ENCODE results near the gene ELOVL5.

The ELOVL5 gene

GRCh38 chr6:53301801-53302537, 46.8 kb downstream of the ELOVL5 start:
- no peak for DNase-seq

DNA sequence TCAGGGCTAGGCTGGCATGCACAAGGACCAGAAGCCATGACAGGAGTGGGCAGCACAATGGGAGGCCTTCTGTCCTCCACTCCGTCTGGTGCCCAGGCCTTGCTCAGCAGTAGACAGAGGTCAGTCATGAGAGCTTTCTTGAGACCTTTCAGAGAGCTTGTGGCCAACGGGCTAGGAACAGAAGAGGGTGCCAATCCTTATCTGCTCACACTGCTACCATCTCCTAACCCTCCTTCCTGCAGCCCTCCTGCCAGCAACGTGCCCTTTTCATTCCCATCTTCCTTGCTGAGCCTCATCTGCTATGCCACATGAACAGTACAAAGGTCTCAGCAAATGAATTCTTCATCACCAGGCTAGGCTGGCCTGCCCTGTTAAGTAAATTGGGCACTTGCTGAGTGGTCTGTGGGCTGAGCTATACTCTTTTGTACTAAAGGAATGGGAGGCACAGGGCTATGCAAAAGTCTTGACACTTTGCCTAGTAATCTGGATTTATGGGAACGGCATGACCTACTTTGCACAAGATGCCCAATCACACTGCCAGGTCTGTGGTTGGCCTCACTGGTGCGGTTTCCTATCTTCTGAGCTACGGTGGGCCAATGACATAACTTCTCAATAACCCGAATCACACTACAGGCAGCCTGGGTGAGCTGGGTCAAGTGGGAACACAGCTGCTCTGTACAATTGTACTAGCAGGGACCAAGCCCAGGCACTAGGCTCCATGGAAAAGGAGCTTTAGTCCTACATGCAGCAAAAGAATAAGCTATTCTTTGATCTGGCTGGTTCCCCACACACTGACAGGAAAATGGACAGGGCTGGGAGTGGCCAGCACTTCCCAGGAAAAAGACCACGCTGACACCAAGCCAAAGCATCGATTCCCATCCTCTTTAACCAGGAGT, 47.8 kb downstream of the ELOVL5 start:
- no peak for DNase-seq

DNA sequence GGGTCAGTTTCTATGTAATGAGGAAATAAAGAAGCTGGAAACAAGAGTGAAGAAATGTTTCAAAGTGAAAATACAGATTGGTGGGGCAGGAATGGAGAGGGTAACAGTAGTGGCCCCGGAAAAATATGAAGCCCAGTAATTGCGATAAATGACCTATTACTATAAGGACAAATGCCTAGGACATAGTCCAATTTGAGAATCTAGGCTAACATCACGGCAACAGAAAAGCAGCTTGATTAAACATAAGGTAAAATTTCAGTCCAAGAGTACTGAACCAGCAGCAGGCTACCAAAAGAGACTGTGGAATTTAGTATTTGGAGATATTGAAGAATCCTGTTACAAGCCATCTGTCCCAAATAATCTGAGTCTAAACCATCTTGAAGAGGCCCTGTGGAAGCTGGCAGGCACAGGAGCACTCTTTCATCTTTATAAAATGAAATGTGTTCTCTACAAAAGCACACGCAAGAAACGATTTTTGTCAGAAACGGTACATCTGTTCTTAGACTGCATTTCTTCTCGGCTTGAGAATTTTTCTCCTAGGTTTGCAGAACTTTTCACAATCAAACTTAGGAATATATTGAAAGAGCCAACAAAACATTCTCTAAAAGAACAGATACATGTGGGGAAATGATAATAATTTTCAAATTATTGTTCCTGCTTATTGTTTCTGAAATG, 49.3 kb downstream of the ELOVL5 start:
- DNase-seq: no peak

DNA sequence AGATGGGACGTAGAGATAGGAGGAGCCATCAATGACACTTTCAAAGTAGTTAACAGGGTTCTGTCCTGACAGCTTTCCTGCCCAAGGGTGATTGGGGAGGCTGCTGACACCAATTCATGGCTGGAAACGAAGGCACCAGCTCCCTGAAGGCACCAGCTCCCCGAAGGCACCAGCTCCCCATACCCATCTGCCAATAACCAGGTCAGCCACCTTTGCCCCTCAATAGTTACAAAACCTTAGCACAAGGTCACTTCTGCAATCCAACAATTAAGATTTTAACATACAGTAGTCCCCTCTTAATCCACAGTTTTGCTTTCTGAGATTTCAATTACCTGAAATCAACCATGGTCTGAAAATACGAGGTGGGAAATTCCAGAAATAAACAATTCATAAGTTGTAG, 51.7 kb downstream of the ELOVL5 start:
- DNase-seq: no peak

GRCh38 chr6:53295176-53295575, 53.6 kb downstream of the ELOVL5 start:
- DNase-seq: no peak

- no peak for DNase-seq
Measured at GRCh38 chr6:53294611-53295010, 54.1 kb downstream of the ELOVL5 start.

DNA sequence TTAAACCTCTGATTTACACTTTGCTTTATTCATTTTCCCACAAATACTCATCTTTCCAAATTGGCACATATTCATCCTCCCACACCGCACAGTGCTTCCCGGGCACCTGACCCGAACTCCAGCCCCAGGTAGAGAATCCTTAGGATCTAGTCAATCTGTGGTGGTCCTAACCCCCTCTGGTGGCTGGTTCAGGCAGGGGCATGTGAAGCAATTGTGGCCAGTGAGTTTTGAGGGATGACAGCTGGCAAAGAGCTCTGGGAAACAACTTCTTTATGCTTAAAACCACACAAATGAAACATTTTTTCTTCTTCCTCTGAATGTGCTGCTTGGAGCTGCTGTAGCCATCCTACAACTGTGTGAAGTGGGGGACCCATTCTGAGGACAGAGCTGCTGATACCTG, 54.7 kb downstream of the ELOVL5 start:
- no peak for DNase-seq

GRCh38 chr6:53293691-53294090, 55.1 kb downstream of the ELOVL5 start:
- DNase-seq: no peak

DNA sequence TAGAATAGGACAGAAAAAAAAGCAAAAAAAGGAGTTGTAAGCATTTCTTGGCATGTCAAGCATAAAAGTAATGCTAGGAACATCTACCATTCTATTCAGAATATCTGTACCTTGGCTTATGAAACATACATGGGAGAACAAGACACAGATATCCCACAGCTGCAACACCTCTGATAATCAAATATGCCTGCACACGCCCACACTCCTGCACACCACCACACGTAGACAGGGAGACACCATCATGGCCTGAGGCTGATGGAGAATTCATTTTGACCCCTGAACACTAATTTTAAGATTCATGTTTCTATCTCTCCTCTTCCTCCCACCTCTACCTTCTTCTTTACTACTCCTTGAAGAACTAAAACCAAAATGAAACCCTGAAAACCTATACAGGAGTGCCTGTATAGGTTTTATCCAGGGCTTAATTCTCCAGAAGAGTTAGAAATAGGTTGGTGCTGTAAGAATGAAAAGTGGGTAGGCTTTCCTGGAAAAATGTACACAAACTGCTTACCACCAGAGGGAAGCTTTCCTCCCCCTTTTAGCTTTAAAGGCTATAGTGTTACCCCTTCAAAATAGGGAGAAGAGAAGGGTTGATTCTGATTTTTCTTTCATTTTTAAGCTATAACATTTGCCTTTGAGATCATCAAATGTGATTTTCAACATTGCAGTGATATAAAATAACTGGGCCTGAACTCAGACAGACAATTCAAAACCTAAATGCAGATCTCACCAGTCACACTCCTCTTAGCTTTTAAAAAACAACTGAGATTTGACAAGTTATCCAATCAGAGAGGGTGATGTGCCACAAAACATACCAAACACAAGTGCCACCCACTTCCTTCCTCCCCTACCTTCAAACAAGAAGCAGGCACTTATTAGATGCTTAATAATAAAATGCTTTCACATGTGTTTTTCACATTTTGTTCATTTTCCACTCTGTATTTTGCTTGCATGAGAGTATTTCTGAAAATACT, 57.9 kb downstream of the ELOVL5 start:
- DNase-seq: no peak

- no peak for DNase-seq
Measured at GRCh38 chr6:53287336-53288225, 61.2 kb downstream of the ELOVL5 start.

- no peak for DNase-seq
Measured at GRCh38 chr6:53284901-53285300, 63.8 kb downstream of the ELOVL5 start.

DNA sequence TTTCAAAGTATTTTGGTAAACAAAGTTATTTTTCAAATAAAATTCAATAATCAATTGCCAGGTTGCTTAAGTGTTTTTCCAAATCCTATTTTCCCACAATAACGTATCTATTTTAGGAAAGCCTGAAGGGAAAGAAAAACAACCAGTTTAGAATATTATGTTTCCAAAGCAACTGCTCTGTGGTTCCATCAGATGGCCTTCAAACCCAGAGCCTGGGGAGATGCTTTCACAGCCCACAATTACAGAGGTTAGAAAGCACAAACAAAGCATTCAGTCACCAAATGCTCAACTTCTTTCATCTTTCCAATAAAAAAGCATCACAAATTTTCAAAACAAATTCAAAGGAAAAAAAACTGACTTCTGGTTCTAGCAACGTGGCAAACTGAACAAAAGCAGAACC, 66.0 kb downstream of the ELOVL5 start:
- no peak for DNase-seq

GRCh38 chr6:53282234-53282633, 66.5 kb downstream of the ELOVL5 start:
- DNase-seq: no peak

DNA sequence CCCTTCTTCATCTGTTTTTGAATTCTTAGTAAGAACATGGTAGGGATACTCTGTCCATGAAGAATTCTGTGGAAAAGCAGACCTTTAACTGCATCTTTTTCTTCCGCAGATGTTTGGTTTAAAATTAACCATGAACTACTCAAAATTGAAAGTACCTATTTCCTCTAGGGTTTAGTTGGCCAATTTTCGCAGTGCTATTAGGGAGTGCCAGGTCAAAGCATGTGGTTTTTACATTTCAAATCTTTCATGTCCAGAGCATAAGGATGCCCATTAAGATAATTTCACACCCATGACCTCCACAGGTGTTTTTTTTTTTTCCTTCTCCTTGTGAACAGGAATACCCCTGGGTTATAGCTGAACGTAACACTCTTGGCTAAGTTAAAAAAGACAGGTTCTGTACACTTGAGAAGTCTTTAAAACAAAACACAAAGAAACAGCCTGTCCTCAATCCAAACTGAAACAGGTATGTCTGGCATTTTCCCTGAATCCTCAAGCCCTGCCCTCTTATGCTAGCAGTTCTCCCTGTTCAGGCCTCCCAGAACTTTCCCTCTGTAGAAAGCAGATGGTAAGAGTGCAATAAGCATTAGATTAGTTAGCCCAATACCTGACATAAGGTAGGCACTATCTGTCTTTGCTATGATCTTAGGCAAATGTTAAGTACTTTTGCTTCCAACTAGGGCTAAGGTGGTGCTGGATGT, 67.1 kb downstream of the ELOVL5 start:
- no peak for DNase-seq

DNA sequence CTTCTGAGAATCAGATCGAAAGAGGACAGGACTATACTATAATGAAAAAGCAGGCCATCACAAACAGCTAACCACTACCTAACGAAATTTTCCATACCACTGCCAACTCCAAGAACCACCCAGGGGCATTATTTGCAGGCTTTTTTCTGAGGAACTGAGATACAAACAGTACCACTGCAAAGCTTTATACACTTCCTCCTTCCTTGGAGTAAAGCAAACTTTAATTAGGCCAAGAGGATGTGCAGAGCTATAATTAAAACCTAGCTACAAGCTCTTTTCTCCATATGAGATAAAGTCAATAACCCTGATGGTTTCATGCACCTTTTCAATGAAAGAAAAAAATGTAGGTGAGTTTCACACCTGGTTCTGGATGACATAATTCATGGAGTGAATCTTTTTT, 68.5 kb downstream of the ELOVL5 start:
- no peak for DNase-seq

DNA sequence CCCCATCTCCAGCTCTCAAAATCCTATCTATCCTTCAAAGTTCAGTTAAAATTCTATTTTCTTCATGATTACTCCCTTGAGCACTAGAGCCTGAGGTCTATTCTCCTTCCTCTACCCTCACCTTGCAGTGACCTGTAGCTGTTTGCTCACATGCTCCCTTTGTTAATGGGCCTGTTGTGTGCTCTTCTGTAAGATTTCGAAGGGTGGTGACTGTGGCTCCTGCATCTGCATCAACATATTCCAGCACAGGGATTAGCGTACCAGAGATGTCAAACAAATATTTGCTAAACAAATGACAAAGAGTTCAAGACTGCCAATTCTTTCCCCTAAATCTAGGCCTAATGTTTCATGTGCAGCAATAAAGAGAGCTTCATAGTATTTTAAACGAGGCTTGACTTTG, 69.5 kb downstream of the ELOVL5 start:
- DNase-seq: no peak

DNA sequence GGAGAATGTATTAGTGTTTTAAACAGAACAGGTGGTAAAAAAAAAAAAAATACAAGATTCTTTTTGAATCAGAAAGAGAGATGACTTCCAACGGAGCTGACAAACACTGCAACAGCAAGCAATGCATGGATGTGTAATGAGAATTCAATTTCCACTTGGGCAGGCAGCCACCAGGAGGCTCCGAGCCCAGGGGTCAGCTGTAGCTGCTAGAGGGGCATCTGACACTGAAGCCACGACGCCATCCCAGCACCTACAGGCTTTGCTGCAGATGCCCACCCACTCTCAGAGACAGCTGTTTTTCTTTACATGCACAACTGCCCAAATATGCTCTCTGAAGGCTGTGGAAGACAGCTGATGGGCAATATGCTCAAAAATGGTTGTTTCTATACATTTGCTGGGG, 75.4 kb downstream of the ELOVL5 start:
- no peak for DNase-seq

GRCh38 chr6:53269827-53270226, 78.9 kb downstream of the ELOVL5 start:
- DNase-seq: no peak

DNA sequence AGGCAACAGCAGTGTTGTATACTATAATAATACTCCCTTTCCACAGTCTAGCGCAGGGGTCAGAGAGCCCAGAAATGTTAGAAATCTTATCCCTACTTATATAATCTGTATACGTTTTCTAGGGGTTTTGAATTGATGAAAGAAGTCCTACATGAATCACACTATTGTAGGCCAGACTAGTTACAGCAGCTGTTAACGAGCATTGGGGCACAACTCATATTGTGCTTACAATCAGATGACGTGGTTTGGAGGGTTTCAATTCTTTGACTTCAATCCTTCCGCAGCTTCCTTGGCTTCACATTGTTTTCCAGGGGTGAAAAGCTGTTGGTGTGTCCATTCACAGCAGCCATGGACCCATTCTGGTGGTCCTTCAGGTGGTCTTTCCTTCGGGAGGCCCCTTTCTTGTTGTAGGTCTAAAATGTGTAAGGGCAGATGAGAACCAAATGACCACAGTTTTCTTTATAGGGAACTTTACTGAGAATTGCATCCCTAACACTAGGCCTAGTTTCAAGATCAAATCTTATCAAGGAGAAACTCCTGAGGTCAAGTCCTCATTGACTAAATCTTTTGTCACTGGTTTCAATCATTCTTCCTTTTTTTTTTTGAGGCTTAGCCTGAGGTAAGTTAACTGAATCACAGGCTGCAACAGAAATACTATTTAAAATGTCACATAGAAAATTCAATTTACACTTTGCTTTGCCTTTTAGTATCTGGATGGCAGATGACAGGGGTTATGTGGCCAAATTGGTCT, 79.7 kb downstream of the ELOVL5 start:
- DNase-seq: no peak

- DNase-seq: no peak
Measured at GRCh38 chr6:53266553-53267090, 82.1 kb downstream of the ELOVL5 start.

Data from suppressor macrophage treated with lipopolysaccharide for 4 hours (primary cell).